Fibroblast of skin of back (primary cell): ENCODE data around the gene NTMT2. TPM values are rescaled to one million over a fixed set of nuclear protein-coding genes. Genes with fewer than 3 reads are reported as not detected.
"Not testable (repeated sequence)": the region's sequence is repeated elsewhere in the genome, so short reads cannot be mapped to it uniquely, and the experiment has no call there.

ENCODE experiments used
- DNase-seq: peaks from one replicate; pipeline ENCODE4 v3.0.0-alpha.2; 2013
- polyA plus RNA-seq, 2 experiments: library from polyadenylated mRNA; unstranded; fragments of 120-200 nt; gene quantifications; one replicate each; pipeline ENCODE4 v1.2.1, GENCODE V29; 2013; ENCODE audit not compliant: insufficient read length in 2 of 2

NTMT2 gene
- polyA plus RNA-seq (2013, experiment 1 of 2; ENCODE audit: insufficient read length): not detected
- not detected for polyA plus RNA-seq (2013, experiment 2 of 2; ENCODE audit: insufficient read length)

DNA sequence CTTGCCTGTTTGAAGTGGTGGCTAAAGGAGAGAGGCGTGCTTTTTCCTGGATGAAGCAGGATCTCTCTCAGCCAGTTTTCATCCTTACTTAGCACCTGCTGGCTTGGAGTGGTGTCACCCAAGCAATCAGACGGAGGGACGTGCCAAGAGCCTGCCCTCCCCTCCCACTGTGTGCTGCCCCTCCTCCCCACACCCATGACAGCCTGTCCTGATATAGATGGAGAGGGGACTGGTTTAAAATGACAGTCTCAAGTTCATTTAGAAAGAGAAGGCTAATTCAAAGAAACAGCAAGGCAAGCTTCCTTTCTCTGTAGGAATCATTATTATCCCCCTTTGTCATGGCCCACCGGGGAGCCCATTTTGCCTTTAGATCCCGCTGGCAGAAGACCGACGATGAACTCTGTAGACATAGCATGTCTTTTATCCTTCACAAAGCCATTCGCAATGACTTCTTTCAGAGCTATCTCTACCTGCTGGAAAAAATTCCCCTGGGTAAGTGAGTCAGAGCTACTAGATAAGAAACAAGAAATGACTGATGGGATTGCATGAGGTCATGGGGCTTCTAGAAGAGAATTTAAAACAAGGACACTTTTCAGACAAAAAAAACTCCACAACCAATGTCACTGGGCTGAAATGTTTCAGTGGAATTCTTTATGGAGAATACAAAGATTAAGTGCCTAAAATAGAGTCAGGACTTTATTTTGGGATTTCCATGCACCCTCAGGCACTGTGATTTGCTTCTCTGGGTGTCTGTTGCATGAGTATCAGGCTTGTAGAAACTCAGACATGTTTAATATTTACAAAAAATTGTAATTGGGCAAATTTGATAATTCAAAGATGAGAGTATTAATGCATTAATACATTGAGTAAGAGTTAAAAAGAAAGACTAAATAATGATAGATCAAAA lies at the start of gene NTMT2:
Gene NTMT2 (plus strand): TSS at position 190 of the 907 bp plus-strand sequence. CDS start 149 bp downstream, at position 339.
- peak; percentile 58 for DNase-seq

DNA sequence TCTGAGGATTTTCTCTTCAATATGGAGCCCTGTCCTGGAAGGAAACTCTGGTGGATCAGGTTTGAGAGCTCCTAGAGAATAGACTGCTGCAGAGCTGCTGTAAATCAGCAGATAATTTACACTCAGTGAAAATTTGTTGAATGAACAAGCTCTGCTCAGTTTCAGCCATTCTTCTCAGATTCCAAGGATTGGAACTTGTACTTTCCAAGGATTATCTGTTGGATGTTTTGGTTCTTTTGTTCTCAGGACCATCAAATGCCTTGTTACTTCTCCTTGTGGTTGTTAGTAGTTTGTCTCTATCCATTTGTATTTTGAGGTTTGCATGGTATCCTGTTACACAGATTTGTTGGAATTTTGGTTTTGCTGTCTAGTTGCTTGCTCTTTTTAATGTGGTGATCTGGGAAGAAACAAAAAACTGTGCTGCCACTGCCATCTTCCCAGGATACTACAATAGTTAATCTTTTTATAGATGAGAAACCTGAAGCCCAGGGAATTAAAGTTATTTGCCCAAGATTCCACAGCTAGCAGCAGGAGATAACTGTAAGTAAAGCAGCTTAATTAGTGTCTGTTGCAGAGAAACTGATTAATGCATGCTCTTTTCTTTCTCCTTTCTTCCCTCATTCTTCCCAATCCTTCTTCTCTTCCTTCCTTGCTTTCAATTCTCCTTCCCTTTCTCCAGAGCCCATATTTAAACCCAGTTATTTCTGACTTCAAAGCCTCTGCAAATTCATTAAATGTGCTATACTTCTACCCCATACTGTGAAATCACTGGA lies 49.6 kb upstream of the NTMT2 start:
- no peak for DNase-seq

DNA sequence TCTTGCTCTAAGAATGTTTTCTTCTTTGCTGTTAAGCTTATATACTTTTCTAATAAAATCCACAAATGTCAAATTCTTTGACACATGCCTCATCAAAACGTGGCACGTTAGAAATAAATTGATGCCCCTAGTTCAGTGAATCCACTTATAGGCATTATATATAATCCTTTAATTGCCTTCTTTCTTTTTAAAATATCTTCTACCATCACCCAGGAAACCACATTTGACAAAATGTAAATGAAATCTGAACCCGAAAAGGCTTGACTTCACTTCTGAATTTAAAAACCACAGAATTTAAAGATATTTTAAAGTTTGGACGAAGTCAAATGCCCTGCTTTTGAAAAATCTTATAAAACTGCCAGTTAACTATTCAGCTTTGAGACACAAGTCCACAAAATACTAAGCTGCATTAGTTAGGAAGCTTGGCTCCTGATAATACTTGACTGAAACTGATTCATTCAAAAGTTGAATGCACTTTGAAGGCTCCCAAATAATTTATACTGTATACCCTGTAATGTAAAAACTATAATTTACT lies 48.9 kb upstream of the NTMT2 start:
- DNase-seq: no peak

DNA sequence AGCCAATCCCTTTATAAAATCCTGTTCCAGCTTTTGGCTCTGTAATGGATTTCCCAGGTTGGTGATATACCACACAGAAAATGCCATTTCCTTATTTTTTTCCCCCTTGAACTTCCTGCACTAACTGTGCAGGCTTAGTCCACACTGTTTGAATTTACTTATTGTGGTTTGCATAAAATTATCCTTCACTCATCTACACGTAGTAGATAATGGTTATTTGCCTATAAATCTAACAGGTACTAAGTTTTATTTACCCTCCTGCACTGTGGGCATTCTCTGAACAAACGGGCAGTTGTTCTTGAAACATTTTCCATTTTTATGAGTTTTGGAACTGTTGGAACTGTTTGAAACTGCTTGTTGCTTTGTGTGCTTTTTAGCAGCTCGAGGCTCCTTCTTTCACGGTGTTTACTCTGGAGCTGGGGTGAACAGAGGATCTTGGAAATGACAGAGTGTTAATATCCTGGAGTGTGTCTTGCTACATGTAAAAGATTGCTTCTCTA lies 48.3 kb upstream of the NTMT2 start:
- no peak for DNase-seq

DNA sequence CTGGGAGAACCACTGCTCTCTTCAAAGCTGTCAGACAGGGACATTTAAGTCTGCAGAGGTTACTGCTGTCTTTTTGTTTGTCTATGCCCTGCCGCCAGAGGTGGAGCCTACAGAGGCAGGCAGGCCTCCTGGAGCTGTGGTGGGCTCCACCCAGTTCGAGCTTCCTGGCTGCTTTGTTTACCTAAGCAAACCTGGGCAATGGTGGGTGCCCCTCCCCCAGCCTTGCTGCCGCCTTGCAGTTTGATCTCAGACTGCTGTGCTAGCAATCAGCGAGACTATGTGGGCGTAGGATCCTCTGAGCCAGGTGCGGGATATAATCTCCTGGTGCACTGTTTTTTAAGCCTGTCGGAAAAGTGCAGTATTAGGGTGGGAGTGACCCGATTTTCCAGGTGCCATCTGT lies 32.6 kb upstream of the NTMT2 start:
- DNase-seq: not testable (repeated sequence)

DNA sequence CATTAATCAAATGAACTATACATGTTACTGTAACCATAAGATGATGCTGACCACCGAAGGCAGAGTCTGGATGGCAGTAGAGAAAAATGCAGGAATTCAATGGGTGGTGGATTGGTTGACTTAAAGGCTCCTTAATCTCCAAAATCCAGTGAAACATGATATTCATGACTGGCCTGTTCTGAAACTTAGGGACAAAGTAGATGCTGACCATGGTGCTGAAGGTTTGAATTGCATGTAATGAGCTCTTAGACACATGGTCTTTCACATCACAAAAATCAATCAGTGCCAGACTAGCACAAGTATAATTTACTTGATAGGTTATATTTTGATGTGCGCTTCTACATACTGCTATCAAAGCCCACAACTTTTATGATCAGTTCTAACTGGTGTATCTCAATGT lies 30.9 kb upstream of the NTMT2 start:
- DNase-seq: peak; percentile 53

DNA sequence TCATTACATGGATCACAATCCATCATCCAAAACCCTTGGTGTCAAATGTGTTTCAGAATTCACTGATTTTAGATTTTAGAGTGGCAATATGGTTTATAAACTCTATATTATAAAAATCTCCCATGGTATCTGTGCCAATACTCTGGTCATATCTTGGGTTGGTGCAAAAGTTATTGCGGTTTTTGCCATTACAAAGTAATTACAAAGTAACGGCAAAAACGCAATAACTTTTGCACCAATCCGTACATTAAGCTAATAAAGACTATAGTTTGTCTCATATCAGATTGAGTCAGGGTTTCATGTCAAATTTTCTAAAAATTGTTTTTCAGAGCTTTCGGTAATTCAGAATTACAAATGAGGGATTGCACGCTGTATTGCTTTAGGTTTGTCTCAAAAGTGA lies 23.4 kb upstream of the NTMT2 start:
- DNase-seq: no peak

DNA sequence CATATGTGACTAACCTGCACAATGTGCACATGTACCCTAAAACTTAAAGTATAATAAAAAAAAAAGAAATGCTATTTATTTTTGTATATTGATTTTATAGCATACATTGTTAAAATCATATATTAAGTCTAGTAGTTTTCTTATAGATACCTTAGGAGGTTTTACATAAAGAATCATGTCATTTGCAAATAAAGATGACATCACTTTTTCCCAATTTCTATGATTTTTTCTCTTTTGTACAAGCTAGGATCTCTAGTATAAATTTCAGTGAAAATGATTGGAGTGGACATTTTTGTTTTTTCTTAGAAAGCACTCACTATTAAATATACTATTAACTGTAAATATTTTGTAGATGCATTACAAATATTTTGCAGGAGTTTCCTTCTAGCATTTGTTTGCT lies 20.5 kb upstream of the NTMT2 start:
- DNase-seq: no peak

DNA sequence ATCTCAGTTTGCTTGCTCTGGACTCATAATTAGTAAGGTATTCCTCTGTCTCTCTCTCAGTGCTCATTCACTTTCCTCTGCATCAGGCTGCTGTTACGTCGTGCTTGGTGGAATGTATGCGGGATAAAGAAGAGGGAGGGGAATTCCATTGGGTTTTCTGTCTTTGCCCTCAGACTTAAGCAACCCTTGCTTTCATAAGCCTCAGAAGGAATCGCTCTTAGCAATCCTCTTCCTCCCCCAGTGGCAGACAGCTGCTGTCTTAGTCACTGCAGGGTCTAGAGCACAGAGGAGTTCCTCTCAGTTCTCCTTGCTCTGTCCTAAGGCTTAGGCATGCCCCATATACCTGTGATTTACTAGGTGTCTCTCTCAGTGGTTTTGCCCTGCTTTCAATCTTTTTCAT lies 19.1 kb upstream of the NTMT2 start:
- DNase-seq: peak; percentile 96

DNA sequence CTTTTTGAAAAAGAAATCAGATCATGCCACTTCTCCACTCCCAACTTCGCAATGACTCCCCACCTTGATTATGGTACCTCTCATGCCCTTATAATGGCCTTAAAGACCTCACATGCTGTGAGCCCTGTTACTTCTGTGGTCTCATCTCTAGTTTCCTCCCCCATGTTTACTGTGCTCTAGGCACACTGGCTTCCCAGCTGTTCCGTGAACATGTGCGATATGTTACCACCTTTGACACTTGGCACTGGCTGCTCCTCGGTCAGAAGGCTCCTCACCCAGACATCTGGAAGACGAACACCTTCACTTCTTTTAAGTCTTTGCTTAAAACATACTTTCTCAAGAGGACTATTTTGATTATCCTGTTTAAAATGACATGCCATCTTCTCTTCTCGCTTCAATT lies 14.3 kb upstream of the NTMT2 start:
- DNase-seq: no peak

DNA sequence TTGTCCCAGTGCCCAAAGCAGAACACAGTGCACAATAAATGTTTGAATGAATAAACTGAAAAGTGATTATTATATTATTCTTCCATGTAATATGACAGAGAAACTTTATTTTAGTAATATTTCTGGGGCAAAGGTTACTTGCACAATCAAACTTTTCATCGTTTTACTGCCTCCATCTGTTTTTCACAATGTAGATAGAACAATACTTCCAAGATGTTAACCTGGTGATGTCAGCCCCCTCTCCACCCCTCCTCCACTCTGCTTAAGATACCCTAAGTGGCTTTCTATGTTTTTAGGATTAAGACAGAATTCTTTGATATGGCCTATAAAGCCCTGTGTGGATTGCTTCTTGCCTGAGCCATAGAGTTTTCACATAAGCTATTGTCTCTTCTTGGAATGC lies 13.8 kb upstream of the NTMT2 start:
- no peak for DNase-seq

DNA sequence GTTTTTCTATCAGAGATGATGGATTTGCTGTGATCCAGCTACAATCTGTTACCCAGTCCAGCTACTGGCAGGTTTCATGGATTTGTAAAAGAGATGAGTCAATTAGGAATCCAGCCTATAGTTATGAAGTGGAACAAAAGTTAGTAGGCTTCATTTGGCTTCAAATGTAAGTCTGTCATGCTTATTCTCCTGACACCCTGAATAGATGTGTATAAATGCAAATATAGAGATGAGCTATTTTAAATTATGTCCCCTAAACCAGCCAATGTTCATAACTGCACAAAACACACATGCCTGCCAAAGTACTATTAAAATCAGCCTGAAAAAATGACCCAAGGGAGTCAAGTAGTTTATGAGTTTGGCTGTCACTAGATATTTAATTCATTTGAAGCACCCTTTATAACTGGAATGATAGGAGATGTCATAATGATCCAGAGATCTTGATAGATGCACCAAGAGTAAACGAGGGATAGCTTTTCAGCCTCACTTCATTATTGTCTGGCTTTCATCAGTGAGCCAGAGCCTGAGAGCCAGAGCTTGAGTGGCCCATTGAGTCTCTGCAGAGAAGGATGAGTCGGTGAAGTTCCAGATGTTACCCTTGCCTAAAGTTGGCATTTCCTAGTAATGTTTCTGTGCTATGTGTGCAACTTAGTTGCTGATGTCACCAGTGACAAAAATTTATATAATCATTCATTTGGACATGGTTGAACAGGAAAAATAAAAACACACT lies 11.8 kb upstream of the NTMT2 start:
- DNase-seq: no peak

DNA sequence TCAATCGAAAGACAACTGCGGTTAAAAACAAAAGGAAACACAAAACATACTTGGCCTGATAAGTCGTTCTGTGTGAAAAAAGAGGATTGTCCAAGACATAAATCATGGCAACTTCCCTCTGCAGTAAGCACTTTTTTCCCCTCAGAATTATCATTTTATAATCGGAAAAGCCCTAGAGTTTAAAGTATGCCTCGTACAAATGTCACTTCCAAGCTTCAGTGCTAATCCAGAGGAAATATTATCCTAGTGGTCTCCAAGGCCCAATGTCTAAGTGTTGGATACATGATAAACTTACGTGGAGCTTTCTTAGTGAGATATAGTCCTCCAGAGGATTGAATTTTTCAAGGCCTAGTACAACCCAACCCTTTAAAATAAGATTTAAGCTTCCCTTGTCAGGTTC lies 11.2 kb upstream of the NTMT2 start:
- no peak for DNase-seq

DNA sequence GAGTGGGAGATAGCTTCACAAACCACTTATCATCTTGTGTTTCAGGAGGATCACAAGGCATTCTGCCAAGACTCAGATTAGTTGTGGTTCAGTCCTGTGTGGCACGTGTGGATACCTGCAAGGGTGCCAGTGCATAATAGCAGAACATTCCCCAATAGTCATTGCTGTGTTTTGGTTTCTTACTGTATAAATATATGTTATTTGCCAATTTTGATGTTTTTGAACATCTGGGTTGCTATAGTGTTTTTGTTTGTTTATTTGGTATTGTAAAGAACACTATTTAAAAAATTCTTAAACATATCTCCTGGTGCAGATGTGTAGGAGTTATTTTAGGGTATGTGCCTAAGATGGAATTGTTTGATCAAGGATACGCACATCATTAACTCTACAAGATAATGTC lies 5.4 kb upstream of the NTMT2 start:
- no peak for DNase-seq

DNA sequence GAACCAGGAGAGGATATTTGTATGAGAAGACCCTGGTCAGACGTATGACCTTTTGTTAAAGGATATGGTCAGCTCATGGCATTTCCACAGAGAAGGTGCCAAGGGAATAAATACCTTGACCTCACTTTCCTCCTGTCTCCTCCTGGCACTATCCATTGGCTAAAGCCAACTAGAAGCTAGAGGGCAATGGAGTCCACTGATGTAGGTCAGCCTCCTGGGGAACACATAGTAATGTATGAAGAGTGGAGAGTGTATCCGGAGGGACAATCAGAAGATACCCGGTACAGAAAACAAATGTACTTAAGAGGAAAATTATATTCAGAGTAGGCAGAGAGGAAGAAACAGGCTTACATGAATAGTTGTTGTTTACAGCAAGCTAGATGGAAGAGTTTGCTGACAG lies 698 bp upstream of the NTMT2 start:
- DNase-seq: no peak

DNA sequence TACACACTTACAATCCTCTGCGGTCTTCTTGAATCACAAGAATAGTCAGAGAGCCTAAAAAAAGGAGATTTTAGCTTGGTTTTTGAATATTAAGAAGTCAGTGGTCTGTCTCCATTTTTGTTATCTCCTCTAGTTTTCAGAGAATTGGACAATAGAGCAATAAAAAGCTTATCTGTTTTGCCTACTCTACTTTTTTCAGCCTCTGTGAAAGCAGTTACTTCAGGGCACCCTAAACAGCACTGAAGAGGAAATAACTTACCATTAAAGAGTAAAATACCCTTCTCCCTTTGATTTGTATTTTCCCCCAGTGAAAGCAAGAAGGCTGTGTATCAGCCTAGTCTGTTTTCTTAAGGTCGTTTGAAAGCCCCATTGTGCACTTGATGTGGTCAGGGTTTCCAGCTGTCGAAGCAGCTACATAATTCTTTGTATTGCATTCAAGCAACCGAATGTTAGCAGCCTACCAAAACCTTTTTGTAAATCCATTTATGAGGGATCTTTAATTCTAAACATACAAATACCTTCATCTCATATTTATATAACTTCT lies 1.0 kb downstream of the NTMT2 start:
- no peak for DNase-seq

DNA sequence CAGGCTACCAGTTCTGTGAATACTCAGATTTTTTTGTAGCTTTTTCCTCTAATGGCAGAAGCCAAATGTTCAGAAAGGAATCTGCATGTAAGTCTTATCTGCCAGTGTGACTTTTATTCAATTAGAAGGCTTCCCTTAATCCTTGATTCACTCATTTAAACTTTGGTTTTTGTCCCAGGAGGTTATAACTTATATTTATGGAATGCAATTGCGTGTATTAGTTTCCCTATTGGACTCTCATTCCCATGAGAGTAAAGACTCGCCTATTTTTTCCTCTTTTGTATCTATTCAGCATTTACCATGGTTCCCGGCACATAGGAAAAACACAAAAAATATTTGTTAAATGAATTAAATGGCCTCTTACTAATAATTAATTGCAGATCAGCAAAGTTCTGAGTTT lies 3.5 kb downstream of the NTMT2 start:
- peak; percentile 80 for DNase-seq

DNA sequence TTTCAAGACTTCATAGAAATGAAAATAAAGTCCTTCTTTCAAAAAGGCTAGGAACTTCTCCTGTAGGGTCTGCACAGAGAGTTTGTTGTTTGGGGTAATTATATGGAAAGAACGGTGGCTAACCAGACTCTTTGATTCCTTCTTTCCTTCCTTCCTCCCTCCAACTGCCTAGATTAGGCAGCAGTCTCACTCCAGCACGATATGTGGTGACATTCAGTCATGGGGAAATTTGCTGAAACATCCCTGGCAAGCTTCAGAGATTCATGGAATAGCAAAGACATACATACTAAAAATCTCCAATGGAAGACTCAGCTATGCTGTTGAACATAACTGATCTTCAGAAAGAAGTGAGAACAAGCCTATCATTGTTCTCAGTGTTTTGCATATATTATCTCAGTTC lies 4.3 kb downstream of the NTMT2 start:
- peak; percentile 50 for DNase-seq

DNA sequence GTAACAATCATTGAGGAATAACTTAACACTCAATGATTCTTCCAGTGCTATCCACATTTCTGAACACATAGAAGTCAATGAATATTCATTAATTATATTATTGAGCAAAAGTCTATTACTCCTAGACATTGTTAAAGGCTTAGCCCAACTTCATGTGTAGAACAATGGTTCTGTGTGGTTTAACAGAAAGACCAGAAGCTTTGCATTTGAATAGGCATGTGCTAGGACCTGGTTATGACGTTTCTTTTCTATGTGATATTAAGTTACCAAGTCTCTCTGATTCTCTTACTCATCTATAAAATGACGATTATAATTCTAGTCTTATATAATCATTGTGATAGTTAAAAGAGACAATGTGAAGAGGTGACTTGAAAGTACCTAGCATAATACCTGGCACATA lies 5.2 kb downstream of the NTMT2 start:
- DNase-seq: no peak

DNA sequence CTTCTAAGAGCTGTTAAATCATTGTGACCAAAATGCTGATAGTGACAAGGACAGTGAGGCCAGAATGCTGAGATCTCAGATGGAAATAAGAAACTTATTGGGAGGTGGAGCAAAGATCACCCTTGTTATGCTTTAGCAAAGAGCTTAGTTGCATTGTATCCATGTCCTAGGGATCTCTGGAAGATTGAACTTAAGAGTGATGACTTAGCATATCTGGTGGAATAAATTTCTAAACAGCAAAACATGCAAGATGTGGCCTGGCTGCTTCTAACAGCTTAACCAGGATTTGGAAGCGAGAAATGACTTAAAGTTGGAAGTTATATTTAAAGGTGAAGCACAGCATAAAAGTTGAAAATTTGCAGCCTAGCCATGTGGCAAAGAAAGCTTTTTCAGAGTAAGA lies 7.7 kb downstream of the NTMT2 start:
- DNase-seq: no peak

DNA sequence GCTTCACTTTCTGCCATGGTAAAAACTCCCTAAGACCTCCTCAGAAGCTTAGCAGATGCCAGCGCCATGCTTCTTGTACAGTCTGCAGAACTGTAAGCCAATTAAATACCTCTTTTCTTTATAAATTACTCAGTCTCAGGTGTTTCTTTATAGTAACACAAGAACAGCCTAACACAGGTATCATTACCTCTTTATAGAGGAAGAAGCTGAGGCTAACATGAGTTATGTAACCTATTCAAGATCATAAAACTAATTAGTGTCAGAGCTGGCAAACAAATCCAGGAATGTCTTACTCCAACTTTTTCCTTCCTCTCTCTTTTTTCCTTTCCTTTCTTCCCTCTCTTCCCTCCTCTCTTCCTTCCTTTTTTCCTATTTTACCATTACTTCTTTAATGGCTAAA lies 9.3 kb downstream of the NTMT2 start:
- DNase-seq: no peak

DNA sequence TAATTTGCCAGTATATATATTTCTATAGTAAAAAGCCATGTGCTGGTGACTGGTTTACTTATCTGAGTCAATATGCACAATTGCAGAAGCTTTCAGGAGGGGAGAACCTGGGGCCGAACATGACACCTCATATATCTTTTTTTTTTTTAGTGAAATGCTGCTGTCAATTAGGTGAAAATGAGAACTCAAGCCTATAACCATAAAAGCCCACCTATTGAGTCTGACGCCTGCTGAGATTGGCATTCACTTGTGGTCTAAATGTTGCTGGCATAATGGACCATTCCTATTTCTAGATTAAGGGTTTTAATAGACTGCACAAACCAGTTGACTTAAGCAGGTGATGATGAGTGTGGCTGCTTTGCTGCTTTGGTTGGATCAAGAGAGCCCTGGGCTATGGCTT lies 10.8 kb downstream of the NTMT2 start:
- DNase-seq: no peak
